Loucy (cell line): ENCODE data around the gene RALGPS1.

Experiments
- H2AFZ ChIP-seq: fragments of 200-600 bp; sonication (generic); 2 replicates; pipeline ENCODE4 v1.6.0; 2016; ENCODE audit warnings: antibody characterized with exemption, mild to moderate bottlenecking, low read length, moderate library complexity
- H3F3A ChIP-seq: fragments of 200-600 bp; 2 replicates; pipeline ENCODE4 v1.6.0; 2016; ENCODE audit warnings: antibody characterized with exemption, low read depth, mild to moderate bottlenecking
- H3K27me3 ChIP-seq: fragments of 200-600 bp; sonication (generic); 2 replicates; pipeline ENCODE4 v1.6.1; 2014; ENCODE audit warnings: low read length, mild to moderate bottlenecking; ENCODE audit not compliant: insufficient read depth, poor library complexity, severe bottlenecking
- H3K36me3 ChIP-seq: fragments of 200-600 bp; sonication (generic); 2 replicates; pipeline ENCODE4 v1.6.1; 2016; ENCODE audit warnings: low read length; ENCODE audit not compliant: insufficient read depth
- H3K4me1 ChIP-seq: fragments of 200-600 bp; sonication (generic); 2 replicates; pipeline ENCODE4 v1.5.1; 2014; ENCODE audit warnings: low read length, mild to moderate bottlenecking; ENCODE audit not compliant: insufficient read depth, poor library complexity, severe bottlenecking
- H3K4me2 ChIP-seq: fragments of 200-600 bp; sonication (generic); 2 replicates; pipeline ENCODE4 v1.6.0; 2014; ENCODE audit warnings: antibody characterized with exemption, low read length, low read depth, mild to moderate bottlenecking; ENCODE audit not compliant: poor library complexity, severe bottlenecking
- H3K4me3 ChIP-seq: fragments of 200-600 bp; sonication (generic); 2 replicates; pipeline ENCODE4 v1.5.1; 2014; ENCODE audit warnings: low read length, mild to moderate bottlenecking, mixed read lengths; ENCODE audit not compliant: poor library complexity, severe bottlenecking
- H3K79me2 ChIP-seq: fragments of 200-600 bp; sonication (generic); 2 replicates; pipeline ENCODE4 v1.6.1; 2014; ENCODE audit warnings: low read length; ENCODE audit not compliant: insufficient read depth
- H3K9ac ChIP-seq: fragments of 200-600 bp; sonication (generic); 2 replicates; pipeline ENCODE4 v1.6.0; 2014; ENCODE audit warnings: mild to moderate bottlenecking, low read depth, low read length, moderate library complexity; ENCODE audit not compliant: poor library complexity, severe bottlenecking
- H3K9me2 ChIP-seq: fragments of 200-600 bp; sonication (generic); replicated peaks from 2 replicates; pipeline ENCODE4 v1.6.1; 2016; ENCODE audit warnings: low read depth, low read length, mixed read lengths
- H3K9me3 ChIP-seq: fragments of 200-600 bp; sonication (generic); 2 replicates; pipeline ENCODE4 v1.6.1; 2014; ENCODE audit warnings: mild to moderate bottlenecking, antibody characterized with exemption, low read length, low read depth; ENCODE audit not compliant: insufficient read depth
- H4K20me1 ChIP-seq: fragments of 200-600 bp; sonication (generic); 2 replicates; pipeline ENCODE4 v1.6.0; 2014; ENCODE audit warnings: antibody characterized with exemption, low read length, mild to moderate bottlenecking; ENCODE audit not compliant: insufficient read depth, poor library complexity, severe bottlenecking
- CTCF ChIP-seq: fragments of 200-600 bp; sonication (generic); conservative IDR thresholded peaks from 2 replicates; pipeline ENCODE4 v1.5.1; 2014; ENCODE audit warnings: mild to moderate bottlenecking, antibody characterized with exemption, low read length
- EZH2phosphoT487 ChIP-seq: fragments of 200-600 bp; IDR thresholded peaks from 2 replicates; pipeline ENCODE4 v1.6.1; 2018; ENCODE audit warnings: antibody characterized with exemption, mild to moderate bottlenecking, moderate library complexity, borderline replicate concordance

The RALGPS1 gene

GRCh38 chr9:127124111-127124531 is 209.5 kb downstream of the RALGPS1 start:
- Histone ChIP-seq H3K9me2 (no peaks in the 10 kb centered on the region), H3K9ac (no peak overlapping the region), H3K27me3 (no peaks in the 10 kb centered on the region), H3K9me3 (no peaks in the 10 kb centered on the region), H3K4me3 (no peak overlapping the region), H4K20me1 (no peaks in the 10 kb centered on the region), H3K36me3 (no peaks in the 10 kb centered on the region), H3K79me2 (no peaks in the 10 kb centered on the region), H3K4me2 (no peak overlapping the region), H3F3A (no peaks in the 10 kb centered on the region), H2AFZ (no peak overlapping the region), H3K4me1 (no peaks in the 10 kb centered on the region)
- TF ChIP-seq EZH2phosphoT487 (no peak), CTCF (no peak)

- Histone ChIP-seq H3K4me1 (no peaks in the 10 kb centered on the region), H3F3A (no peaks in the 10 kb centered on the region), H3K36me3 (no peaks in the 10 kb centered on the region), H3K9me3 (no peaks in the 10 kb centered on the region), H3K9ac (no peak overlapping the region), H3K27me3 (no peaks in the 10 kb centered on the region), H2AFZ (no peak overlapping the region), H3K9me2 (no peaks in the 10 kb centered on the region), H3K79me2 (no peaks in the 10 kb centered on the region), H3K4me2 (no peak overlapping the region), H3K4me3 (no peak overlapping the region), H4K20me1 (no peaks in the 10 kb centered on the region)
- TF ChIP-seq EZH2phosphoT487 = no peak
- no peak for TF ChIP-seq CTCF
Measured at GRCh38 chr9:127124792-127125191, 210.2 kb downstream of the RALGPS1 start.

- Histone ChIP-seq H3K9me2 (no peaks in the 10 kb centered on the region), H3K4me3 (no peak overlapping the region), H3K4me2 (no peak overlapping the region), H3K4me1 (no peaks in the 10 kb centered on the region), H3F3A (no peaks in the 10 kb centered on the region), H3K79me2 (no peaks in the 10 kb centered on the region), H4K20me1 (no peaks in the 10 kb centered on the region), H3K9me3 (no peaks in the 10 kb centered on the region), H3K27me3 (no peaks in the 10 kb centered on the region), H2AFZ (no peak overlapping the region), H3K9ac (no peak overlapping the region), H3K36me3 (no peaks in the 10 kb centered on the region)
- TF ChIP-seq EZH2phosphoT487 (no peak), CTCF (no peak)
Measured at GRCh38 chr9:127126971-127127370, 212.4 kb downstream of the RALGPS1 start.
